Mucosa of descending colon (tissue), 3 donors: Measurements from ENCODE around the gene CALHM5. TPM values are rescaled to one million over a fixed set of nuclear protein-coding genes. Genes with fewer than 3 reads are reported as not detected.

Source experiments
- ATAC-seq: fragments of 200-7000 bp; cut with Tn5 transposase; one replicate; pipeline ENCODE4 v1.9.1; 2020; ENCODE audit warnings: mild to moderate bottlenecking, moderate library complexity
- DNase-seq, 3 donors: peaks; one replicate each; pipeline ENCODE4 v3.0.0-alpha.2; 2020
- H3K36me3 ChIP-seq: fragments of 200-600 bp; one replicate; pipeline ENCODE4 v1.8.0; 2021; ENCODE audit warnings: low read depth, mild to moderate bottlenecking
- H3K4me1 ChIP-seq: fragments of 200-600 bp; one replicate; pipeline ENCODE4 v1.8.0; 2021; ENCODE audit warnings: low read depth, mild to moderate bottlenecking
- H3K4me3 ChIP-seq: fragments of 200-600 bp; one replicate; pipeline ENCODE4 v1.8.0; 2021; ENCODE audit warnings: mild to moderate bottlenecking
- H3K9me3 ChIP-seq: fragments of 200-600 bp; one replicate; pipeline ENCODE4 v1.8.0; 2021; ENCODE audit warnings: mild to moderate bottlenecking
- CTCF ChIP-seq: fragments of 200-600 bp; IDR thresholded peaks from one replicate; pipeline ENCODE4 v1.8.0; 2022; ENCODE audit warnings: antibody characterized with exemption, mild to moderate bottlenecking
- intact Hi-C, 2 donors: fragments of 100-400 bp; cut with DNase I in 1 of 2; cut with micrococcal nuclease in 1 of 2; formaldehyde crosslinking; loops; one replicate each; pipeline versions ENCODE4 v1.11.0 to v1.11.1; 2022; cut with DNase I, micrococcal nuclease
- total RNA-seq, 3 donors: library from RNA; stranded (reverse); fragmentation: NEBNext Ultra II Directional in 2 of 3; extraction: Animal tissue kit (Norgen Biotek cat#: 25700) in 2 of 3; gene quantifications; one replicate each; pipeline versions ENCODE4 v1.2.1 to v1.2.4, GENCODE V29; 2021 to 2023
- donor health status: DM: no; HTN: no; CAD: no; lungs with moderate emphysema.
- donor health status: DM: no; HTN: no; CAD: no.
- donor health status: DM: no; HTN: yes; CAD: no.

CALHM5 gene
- total RNA-seq, 3 donors from 2014 or later = 0.20 to 0.85 (median 0.72) TPM

- no peak for ATAC-seq
- Histone ChIP-seq H3K4me1 (no peaks in the 10 kb centered on the region), H3K4me3 (no peak overlapping the region), H3K36me3 (no peaks in the 10 kb centered on the region), H3K9me3 (no peaks in the 10 kb centered on the region)
- intact Hi-C loops = no loop called here
- no peak for TF ChIP-seq CTCF
- DNase-seq = no peak
Observed at GRCh38 chr6:116543149-116543548, 31.7 kb downstream of the CALHM5 start.

GRCh38 chr6:116545651-116546050 is 34.2 kb downstream of the CALHM5 start, which contains the start of gene TRAPPC3L:
TSS of gene TRAPPC3L (minus strand) at chr6:116545684. CDS start at chr6:116545514, 170 bp downstream.
- DNase-seq (no peak), ATAC-seq (no peak)
- H3K4me1 ChIP-seq = no peaks in the 10 kb centered on the region
- no peak for TF ChIP-seq CTCF
- H3K9me3 ChIP-seq = no peaks in the 10 kb centered on the region
- no peaks in the 10 kb centered on the region for H3K36me3 ChIP-seq
- intact Hi-C loops = no loop called here
- no peak within 1 kb of the TSS for H3K4me3 ChIP-seq

GRCh38 chr6:116547358-116547757 is 35.9 kb downstream of the CALHM5 start:
- ATAC-seq (no peak), DNase-seq (no peak)
- TF ChIP-seq CTCF = no peak
- H3K4me3 ChIP-seq = no peak overlapping the region
- H3K36me3 ChIP-seq = no peaks in the 10 kb centered on the region
- H3K9me3 ChIP-seq = no peaks in the 10 kb centered on the region
- intact Hi-C loops = no loop called here
- no peaks in the 10 kb centered on the region for H3K4me1 ChIP-seq

DNA sequence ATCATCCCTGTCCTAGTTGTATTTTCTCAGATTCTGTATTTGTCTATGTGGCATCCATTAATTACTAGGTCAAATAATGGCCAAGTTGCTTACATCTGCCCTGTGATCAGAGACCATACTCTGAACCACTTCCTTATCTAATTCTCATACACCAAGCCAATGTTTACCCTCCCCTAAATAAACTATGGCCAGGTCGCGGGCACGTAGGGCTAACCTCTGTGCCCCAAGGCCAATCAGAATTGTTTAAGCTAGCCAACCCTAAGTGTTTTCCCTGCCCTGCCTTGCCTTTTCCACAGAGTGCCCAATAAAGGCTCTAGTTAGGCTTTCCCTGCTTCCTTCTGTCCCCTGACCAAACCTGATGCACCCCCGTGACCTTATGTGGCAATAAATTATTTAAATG is 39.4 kb downstream of the CALHM5 start:
- Histone ChIP-seq H3K4me1 (no peaks in the 10 kb centered on the region), H3K4me3 (no peak overlapping the region), H3K36me3 (no peaks in the 10 kb centered on the region), H3K9me3 (no peaks in the 10 kb centered on the region)
- TF ChIP-seq CTCF = no peak
- intact Hi-C loops = no loop called here
- DNase-seq (no peak), ATAC-seq (no peak)

DNA sequence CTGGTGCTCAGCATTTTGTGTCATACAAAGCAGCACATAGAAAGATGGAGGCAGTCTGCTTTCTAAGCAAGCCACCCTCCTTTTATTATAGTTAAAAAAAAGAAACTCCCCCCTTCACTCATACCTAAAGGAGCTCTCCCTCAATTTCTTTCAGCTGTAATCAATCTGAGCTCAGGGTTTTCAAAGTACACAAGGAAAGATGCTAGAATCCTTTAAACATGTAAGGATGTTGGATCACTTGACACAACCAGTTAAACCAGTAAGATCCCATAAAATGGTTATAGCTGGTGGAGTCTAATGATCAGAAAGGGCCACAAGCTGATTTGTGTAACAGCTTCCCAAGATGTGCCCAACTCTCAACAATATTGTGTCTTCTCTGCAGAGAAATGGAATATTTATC is 42.0 kb downstream of the CALHM5 start, which contains the start of gene CALHM4:
TSS of gene CALHM4 (plus strand) at position 301 of the 400 bp plus-strand sequence. CDS start at position 344, 43 bp downstream.
- DNase-seq = no peak
- H3K9me3 ChIP-seq = no peaks in the 10 kb centered on the region
- no peak within 1 kb of the TSS for H3K4me3 ChIP-seq

More for the DNA sequence above, 42.0 kb downstream of the CALHM5 start, which contains the start of gene CALHM4:
- H3K4me1 ChIP-seq = no peaks in the 10 kb centered on the region
- intact Hi-C loops = no loop called here
- TF ChIP-seq CTCF = no peak
- H3K36me3 ChIP-seq = no peaks in the 10 kb centered on the region
- ATAC-seq = no peak
